Uterus (tissue), 2 donors: Measurements from ENCODE around the gene KRTAP1-1.

Experiments used
- CTCF ChIP-seq, 4 experiments: fragments of 200-600 bp in 2 of 4; fragments of 450-650 bp in 2 of 4; sonication (generic) in 2 of 4; IDR thresholded peaks; one replicate each; pipeline ENCODE4 v1.5.1; 2016 to 2019; ENCODE audit warnings: antibody characterized with exemption in 4 of 4, mild to moderate bottlenecking in 2 of 4, moderate library complexity in 1 of 4
- POLR2A ChIP-seq, 2 donors: fragments of 450-650 bp; IDR thresholded peaks; one replicate each; pipeline ENCODE4 v1.6.1; 2016; ENCODE audit warnings: antibody characterized with exemption in 2 of 2, mild to moderate bottlenecking in 1 of 2, moderate library complexity in 1 of 2

- TF ChIP-seq CTCF (IDR thresholded peaks at IDR 0.05), result no peak
- TF ChIP-seq POLR2A (IDR thresholded peaks at IDR 0.05), result no peak
Observed at GRCh38 chr17:41048441-41048840, 7.2 kb upstream of the KRTAP1-1 start.
